Measurements from ENCODE around the gene GAB2.

- TF ChIP-seq CBX8 (IDR thresholded peaks at IDR 0.05): no peak
- TF ChIP-seq SMC3 (IDR thresholded peaks at IDR 0.05): no peak
- no peak for TF ChIP-seq HOXA7 (CRISPR knock-in tag; IDR thresholded peaks at IDR 0.05)
- TF ChIP-seq RFX5 (IDR thresholded peaks at IDR 0.05): no peak
Observed at GRCh38 chr11:78327945-78328344, 89.7 kb downstream of the GAB2 start.
